ENCODE measurements around the gene SSR1. TPM values are rescaled to one million over a fixed set of nuclear protein-coding genes. Genes with fewer than 3 reads are reported as not detected.

The SSR1 gene
- total RNA-seq, 1 donor from 2014 or later = 110 TPM

GRCh38 chr6:7218406-7218988 is 94.5 kb downstream of the SSR1 start:
- no peak for DNase-seq (ENCODE audit: low spot score)
- no peak for ATAC-seq

Other genes with a start within 250 kb of the SSR1 start
- 43.3 TPM for gene RREB1, start 205.2 kb downstream of the SSR1 start, total RNA-seq
- gene CAGE1, start 76.5 kb upstream of the SSR1 start, total RNA-seq = 0.05 TPM
- 4.4 TPM for gene RIOK1, start 76.6 kb upstream of the SSR1 start, total RNA-seq
- gene DSP, start 228.5 kb upstream of the SSR1 start, total RNA-seq = 67.5 TPM

All from left lobe of liver (tissue), 2 donors.